GM12878 (cell line): ENCODE data around the gene KDM2A. TPM values are rescaled to one million over a fixed set of nuclear protein-coding genes. Genes with fewer than 3 reads are reported as not detected.

Source experiments
- ATAC-seq: fragments of 200-7000 bp; cut with Tn5 transposase; 3 replicates; pipeline ENCODE4 v1.9.1; 2020; ENCODE audit warnings: mild to moderate bottlenecking, moderate library complexity
- BruUV-seq: library from RNA; stranded (reverse); fragments of 400-500 nt; replicated peaks from 2 replicates; lab custom pipeline; 2021; lab: Mats Ljungman, UMichigan
- CTCF ChIA-PET: fragments of 300-600 bp; sonication (Branson Sonifier 250); formaldehyde crosslinking; extraction: SDS; loops from one replicate; lab custom pipeline; 2021; ENCODE audit warnings: inconsistent platforms; lab: Yijun Ruan, JAX
- POLR2A ChIA-PET: fragments of 350-600 bp; formaldehyde crosslinking; extraction: SDS; loops from one replicate; lab custom pipeline; 2021; ENCODE audit warnings: inconsistent platforms; lab: Charles Lee
- RAD21 ChIA-PET: fragments of 300-600 bp; sonication (Branson Sonifier 250); formaldehyde crosslinking; loops from one replicate; lab custom pipeline; 2023; ENCODE audit warnings: antibody characterized with exemption; ENCODE audit not compliant: unreplicated experiment; lab: Charles Lee
- SMC1A ChIA-PET: fragments of 300-600 bp; sonication (Branson Sonifier 250); formaldehyde crosslinking; loops from one replicate; lab custom pipeline; 2023; ENCODE audit not compliant: unreplicated experiment, uncharacterized antibody; lab: Charles Lee
- DNase-seq: peaks from one replicate; pipeline ENCODE4 v3.0.0-alpha.2; 2011; ENCODE audit warnings: low read depth, low spot score
- FAIRE-seq: peaks from 3 replicates; lab custom pipeline; 2011; peaks lifted over from hg19 to GRCh38; lab: Jason Lieb, UNC
- H2AFZ ChIP-seq: 2 replicates; pipeline ENCODE4 v1.6.0; 2011; ENCODE audit warnings: low read depth, low read length, control low read depth; ENCODE audit not compliant: control insufficient read depth
- H3K27ac ChIP-seq: 2 replicates; pipeline ENCODE4 v1.5.1; 2011; ENCODE audit warnings: control low read depth; ENCODE audit not compliant: control insufficient read depth, insufficient read depth
- H3K27me3 ChIP-seq, 2 experiments: replicated peaks in 1 of 2; 2 replicates each; pipeline versions ENCODE4 v1.6.0 to v1.6.1; 2011; ENCODE audit warnings: low read length in 1 of 2; ENCODE audit not compliant: control insufficient read depth in 2 of 2, insufficient read depth in 2 of 2
- H3K36me3 ChIP-seq, 2 experiments: 2 replicates each; pipeline ENCODE4 v1.5.1; 2011; ENCODE audit warnings: low read length in 1 of 2; ENCODE audit not compliant: control insufficient read depth in 2 of 2, insufficient read depth in 2 of 2
- H3K4me1 ChIP-seq: 2 replicates; pipeline ENCODE4 v1.6.1; 2011; ENCODE audit warnings: mild to moderate bottlenecking, low read length, moderate library complexity, mixed read lengths; ENCODE audit not compliant: control insufficient read depth, insufficient read depth
- H3K4me2 ChIP-seq: 2 replicates; pipeline ENCODE4 v1.6.0; 2011; ENCODE audit warnings: control low read depth; ENCODE audit not compliant: control insufficient read depth, insufficient read depth
- H3K4me3 ChIP-seq: fragments of 200-600 bp; sonication (generic); 2 replicates; pipeline ENCODE4 v1.5.1; 2016
- H3K79me2 ChIP-seq: 2 replicates; pipeline ENCODE4 v1.6.0; 2011; ENCODE audit warnings: low read length; ENCODE audit not compliant: control insufficient read depth, insufficient read depth
- H3K9ac ChIP-seq: 2 replicates; pipeline ENCODE4 v1.8.0; 2011; ENCODE audit warnings: low read length, control low read depth, mixed read lengths; ENCODE audit not compliant: control insufficient read depth, insufficient read depth
- H3K9me3 ChIP-seq: replicated peaks from 3 replicates; pipeline ENCODE4 v1.5.1; 2011; ENCODE audit warnings: mild to moderate bottlenecking, low read length; ENCODE audit not compliant: control insufficient read depth, insufficient read depth
- H4K20me1 ChIP-seq: 2 replicates; pipeline ENCODE4 v1.6.0; 2011; ENCODE audit not compliant: control insufficient read depth, insufficient read depth
- BHLHE40 ChIP-seq, 2 experiments: fragments of 450-650 bp in 1 of 2; IDR thresholded peaks; 2 replicates each; pipeline ENCODE4 v1.6.1; 2011 to 2017; ENCODE audit warnings: low read depth in 2 of 2, borderline replicate concordance in 1 of 2, improper control_type of control experiment in 1 of 2, low read length in 1 of 2, mild to moderate bottlenecking in 1 of 2
- FOS ChIP-seq: IDR thresholded peaks from 3 replicates; pipeline ENCODE4 v1.6.1; 2011; ENCODE audit warnings: borderline replicate concordance; ENCODE audit not compliant: insufficient read length; ENCODE audit errors: extremely low read depth
- JUNB ChIP-seq: IDR thresholded peaks from 2 replicates; pipeline ENCODE4 v1.6.1; 2016; ENCODE audit warnings: antibody characterized with exemption, mild to moderate bottlenecking
- POLR2AphosphoS5 ChIP-seq: IDR thresholded peaks from 2 replicates; pipeline ENCODE4 v1.6.1; 2011; ENCODE audit warnings: mild to moderate bottlenecking, low read length, inconsistent platforms
- SMC3 ChIP-seq: IDR thresholded peaks from 2 replicates; pipeline ENCODE4 v1.6.1; 2011; ENCODE audit warnings: low read length, improper control_type of control experiment, borderline replicate concordance
- ZNF217 ChIP-seq: fragments of 450-650 bp; IDR thresholded peaks from 2 replicates; pipeline ENCODE4 v1.6.1; 2017; ENCODE audit warnings: antibody characterized with exemption, mild to moderate bottlenecking
- WGBS: methylation state at CpG from one replicate; pipeline ENCODE4 v1.1.6; 2016; ENCODE audit warnings: low lambda C conversion rate; ENCODE audit not compliant: insufficient replicate concordance, insufficient coverage; ENCODE audit errors: missing lambda C conversion rate; 5-methylcytosine and 5-hydroxymethylcytosine counted together
- in situ Hi-C: fragments of 300-500 bp; cut with MboI; formaldehyde crosslinking; loops from 9 replicates; pipeline ENCODE4 v1.14.3; 2018; ENCODE audit warnings: mixed read lengths
- intact Hi-C: fragments of 100-400 bp; cut with micrococcal nuclease; formaldehyde crosslinking; loops from one replicate; pipeline ENCODE4 v1.14.2; 2022; ENCODE audit not compliant: unreplicated experiment
- polyA plus RNA-seq, 11 experiments: library from polyadenylated mRNA; depleted of rRNA in 4 of 11; unstranded in 6 of 11; stranded (reverse) in 5 of 11; fragments of >200 nt; fragmentation: Nextera tagmentation in 4 of 11; fragmentation: Illumina TruSeq in 1 of 11; extraction: Ambion mirVana in 4 of 11; extraction: Trizol in 1 of 11; gene quantifications; 1 replicate in 1 of 11; 2 replicates in 10 of 11; pipeline versions ENCODE4 v1.2.1 to v1.2.3, GENCODE V29; 2011 to 2016; ENCODE audit warnings: inconsistent platforms in 2 of 11, missing spikeins in 2 of 11, low read depth in 1 of 11
- total RNA-seq, 4 experiments: library from RNA; depleted of rRNA in 3 of 4; stranded (reverse); fragments of >200 nt in 3 of 4; fragmentation: Illumina TruSeq in 1 of 4; extraction: Trizol in 1 of 4; gene quantifications; 2 replicates each; pipeline versions ENCODE4 v1.2.1 to v1.2.3, GENCODE V29; 2013 to 2021
- TF ChIP-seq, protein P1 (sequence below): IDR thresholded peaks from 2 replicates; pipeline ENCODE4 v1.6.1; 2011; ENCODE audit warnings: borderline replicate concordance, low read depth, mild to moderate bottlenecking, moderate library complexity, low read length; ENCODE audit not compliant: insufficient read depth, poor library complexity, severe bottlenecking

The KDM2A gene
- total and polyA plus RNA-seq, 10 of the 15 experiments (the other 5 are each of a cell fraction or from before 2014, with no cell fraction given), result 10.5 to 69.3 (median 41.6) TPM

DNA sequence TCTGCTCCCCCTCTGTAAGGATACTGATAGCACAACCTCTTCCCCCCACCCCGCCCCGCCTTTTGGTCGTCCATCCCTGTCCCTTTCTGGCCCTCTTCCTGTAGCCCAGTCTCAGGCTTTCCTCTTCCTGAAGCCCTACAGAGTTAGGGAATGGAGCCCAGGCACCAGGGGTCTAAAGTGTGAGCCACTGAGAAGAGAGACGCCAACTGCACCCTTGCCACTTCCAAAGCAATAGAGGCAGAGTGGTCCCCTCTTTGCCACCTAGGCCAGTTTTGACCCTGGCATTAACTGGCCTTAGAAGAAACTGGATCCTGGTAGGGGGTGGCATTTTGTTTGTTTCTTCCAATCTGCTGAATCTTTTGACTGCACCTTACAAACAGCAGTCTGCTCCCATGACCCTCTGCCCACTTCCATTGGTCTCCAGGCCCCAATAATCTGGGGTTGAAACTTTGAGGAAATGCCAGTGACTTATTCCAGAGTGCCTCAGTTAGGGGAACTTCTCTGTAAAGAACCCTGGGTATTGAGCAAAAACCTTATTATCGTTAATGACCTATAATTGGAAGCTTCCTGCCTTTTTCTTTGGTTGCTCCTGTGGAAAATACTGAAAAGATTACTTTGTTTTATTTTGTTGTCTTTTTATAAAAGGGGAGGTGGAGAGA, 137.5 kb downstream of the KDM2A start:
- BruUV-seq, result TSS peak; percentile 47
- DNase-seq, result no peak
- Histone ChIP-seq H3K9ac (no peak overlapping the region), H4K20me1 (peaks cover 5% of the 10 kb centered on the region; the same call in 1 of the 2 replicates), H3K27ac (no peak overlapping the region), H3K27me3 (no peaks in the 10 kb centered on the region), H3K79me2 (no peaks in the 10 kb centered on the region), H3K36me3 (peaks cover 39 to 42% of the 10 kb centered on the region in 2 experiments), H3K9me3 (no peaks in the 10 kb centered on the region), H3K4me2 (no peak overlapping the region), H3K4me1 (no peaks in the 10 kb centered on the region), H3K4me3 (no peak overlapping the region), H2AFZ (no peak overlapping the region)
- CTCF ChIA-PET, result no interaction called here
- intact Hi-C loops (no loop called here), in situ Hi-C loops (no loop called here)
- FAIRE-seq, result no peak
- SMC1A ChIA-PET, result no interaction called here
- TF ChIP-seq BHLHE40 (IDR thresholded peaks at IDR 0.05; ENCODE audit: borderline replicate concordance in 1 of 2, low read depth in 2 of 2, low read length in 1 of 2), result no peak
- TF ChIP-seq JUNB, result no peak
- TF ChIP-seq ZNF217, result no peak
- TF ChIP-seq POLR2AphosphoS5, result peak; percentile 20; the same call in 1 of the 2 replicates
- TF ChIP-seq, protein P1, sequence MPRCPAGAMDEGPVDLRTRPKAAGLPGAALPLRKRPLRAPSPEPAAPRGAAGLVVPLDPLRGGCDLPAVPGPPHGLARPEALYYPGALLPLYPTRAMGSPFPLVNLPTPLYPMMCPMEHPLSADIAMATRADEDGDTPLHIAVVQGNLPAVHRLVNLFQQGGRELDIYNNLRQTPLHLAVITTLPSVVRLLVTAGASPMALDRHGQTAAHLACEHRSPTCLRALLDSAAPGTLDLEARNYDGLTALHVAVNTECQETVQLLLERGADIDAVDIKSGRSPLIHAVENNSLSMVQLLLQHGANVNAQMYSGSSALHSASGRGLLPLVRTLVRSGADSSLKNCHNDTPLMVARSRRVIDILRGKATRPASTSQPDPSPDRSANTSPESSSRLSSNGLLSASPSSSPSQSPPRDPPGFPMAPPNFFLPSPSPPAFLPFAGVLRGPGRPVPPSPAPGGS, result no peak
- TF ChIP-seq FOS, result no peak
- TF ChIP-seq SMC3, result no peak
- ATAC-seq, result no peak
- POLR2A ChIA-PET, result no interaction called here
- 84% methylated on average over 5 of the region's 5 CpGs for WGBS
- RAD21 ChIA-PET, result no interaction called here
